SK-N-SH (cell line): ENCODE measurements around the gene PHF21B. TPM values are rescaled to one million over a fixed set of nuclear protein-coding genes. Genes with fewer than 3 reads are reported as not detected.

Experiments
- CTCF ChIA-PET: fragments of 300-600, 350-600 bp; formaldehyde crosslinking; extraction: SDS; loops from one replicate; lab custom pipeline; 2021; lab: Yijun Ruan, JAX
- POLR2A ChIA-PET: fragments of 350-600 bp; sonication (Branson Sonifier 250); formaldehyde crosslinking; extraction: SDS; loops from one replicate; lab custom pipeline; 2020; ENCODE audit warnings: antibody characterized with exemption, inconsistent platforms; lab: Yijun Ruan, JAX
- DNase-seq: peaks from one replicate; pipeline ENCODE4 v3.0.0; 2012
- H2AFZ ChIP-seq: fragments of 200-600 bp; sonication (generic); 2 replicates; pipeline ENCODE4 v1.8.1; 2016; ENCODE audit warnings: antibody characterized with exemption, mild to moderate bottlenecking, low read depth
- H3F3A ChIP-seq: fragments of 200-600 bp; sonication (generic); replicated peaks from 2 replicates; pipeline ENCODE3; 2016; ENCODE audit warnings: antibody characterized with exemption, mild to moderate bottlenecking; ENCODE audit not compliant: insufficient read depth
- H3K27ac ChIP-seq, 2 experiments: fragments of 200-500 bp in 1 of 2; fragments of 200-600 bp in 1 of 2; sonication (Bioruptor generic) in 1 of 2; sonication (generic), shearing (Covaris generic) in 1 of 2; 2 replicates each; pipeline versions ENCODE4 v1.5.1 to v1.6.1; 2014 to 2016; ENCODE audit warnings: low read depth in 2 of 2, inconsistent platforms in 1 of 2, low read length in 1 of 2, mild to moderate bottlenecking in 1 of 2, mixed read lengths in 1 of 2
- H3K27me3 ChIP-seq: fragments of 200-600 bp; sonication (generic), shearing (Covaris generic); 2 replicates; pipeline ENCODE4 v1.6.1; 2016; ENCODE audit warnings: mixed run types; ENCODE audit not compliant: insufficient read depth
- H3K36me3 ChIP-seq, 2 experiments: fragments of 200-500 bp in 1 of 2; fragments of 200-600 bp in 1 of 2; sonication (Bioruptor generic) in 1 of 2; sonication (generic) in 1 of 2; replicated peaks in 1 of 2; 2 replicates each; pipeline versions ENCODE3 to v1.5.1; 2014 to 2016; ENCODE audit warnings: low read length in 1 of 2, mild to moderate bottlenecking in 1 of 2; ENCODE audit not compliant: insufficient read depth in 2 of 2, control insufficient read depth in 1 of 2
- H3K4me1 ChIP-seq, 2 experiments: fragments of 200-500 bp in 1 of 2; fragments of 200-600 bp in 1 of 2; sonication (Bioruptor generic) in 1 of 2; sonication (generic), shearing (Covaris generic) in 1 of 2; 2 replicates each; pipeline versions ENCODE4 v1.5.1 to v1.6.1; 2014 to 2016; ENCODE audit warnings: low read depth in 1 of 2, low read length in 1 of 2, mixed run types in 1 of 2; ENCODE audit not compliant: insufficient read depth in 2 of 2, control insufficient read depth in 1 of 2
- H3K4me2 ChIP-seq: fragments of 200-600 bp; sonication (generic), shearing (Covaris generic); 2 replicates; pipeline ENCODE4 v1.6.1; 2017; ENCODE audit warnings: mixed run types
- H3K4me3 ChIP-seq, 2 experiments: fragments of 200-500 bp in 1 of 2; fragments of 200-600 bp in 1 of 2; sonication (Bioruptor generic) in 1 of 2; sonication (generic), shearing (Covaris generic) in 1 of 2; 2 replicates each; pipeline versions ENCODE4 v1.5.1 to v1.8.1; 2014 to 2016; ENCODE audit warnings: low read depth in 2 of 2, inconsistent platforms in 1 of 2, low read length in 1 of 2, mild to moderate bottlenecking in 1 of 2, mixed read lengths in 1 of 2, moderate library complexity in 1 of 2
- H3K79me2 ChIP-seq: fragments of 200-600 bp; sonication (generic); 2 replicates; pipeline ENCODE4 v1.8.1; 2017; ENCODE audit warnings: mild to moderate bottlenecking; ENCODE audit not compliant: insufficient read depth
- H3K9ac ChIP-seq: fragments of 200-600 bp; sonication (generic); 2 replicates; pipeline ENCODE4 v1.6.1; 2017; ENCODE audit warnings: mixed run types
- H3K9me2 ChIP-seq: fragments of 200-600 bp; sonication (generic); 2 replicates; pipeline ENCODE4 v1.6.1; 2017; ENCODE audit warnings: mixed run types
- H3K9me3 ChIP-seq: fragments of 200-600 bp; sonication (generic); 2 replicates; pipeline ENCODE4 v1.6.1; 2017; ENCODE audit warnings: mixed run types, mild to moderate bottlenecking, moderate library complexity
- H4K20me1 ChIP-seq: fragments of 200-600 bp; sonication (generic); 2 replicates; pipeline ENCODE4 v1.6.1; 2017; ENCODE audit warnings: mild to moderate bottlenecking, mixed run types; ENCODE audit not compliant: insufficient read depth
- EP300 ChIP-seq, 2 experiments: IDR thresholded peaks; 2 replicates each; pipeline versions ENCODE4 v1.4.0 to v1.6.1; 2012; ENCODE audit warnings: borderline replicate concordance in 1 of 2, low read depth in 1 of 2, low read length in 1 of 2
- EZH2phosphoT487 ChIP-seq: fragments of 200-600 bp; sonication (generic); IDR thresholded peaks from 2 replicates; pipeline ENCODE4 v1.6.1; 2017; ENCODE audit warnings: low read depth, mixed run types, mild to moderate bottlenecking, antibody characterized with exemption, moderate library complexity, borderline replicate concordance
- MAX ChIP-seq: IDR thresholded peaks from 2 replicates; pipeline ENCODE4 v1.4.0; 2012; ENCODE audit warnings: low read depth
- RCOR1 ChIP-seq: fragments of 150-350 bp; IDR thresholded peaks from 2 replicates; pipeline ENCODE4 v1.6.1; 2017; ENCODE audit warnings: antibody characterized with exemption, low read length
- SMC3 ChIP-seq: IDR thresholded peaks from 2 replicates; pipeline ENCODE4 v1.6.1; 2012; ENCODE audit warnings: low read depth, low read length, improper control_type of control experiment
- TCF12 ChIP-seq: IDR thresholded peaks from 2 replicates; pipeline ENCODE4 v1.4.0; 2012
- WGBS: methylation state at CpG from one replicate; pipeline ENCODE4 v1.1.6; 2017; ENCODE audit warnings: low lambda C conversion rate; 5-methylcytosine and 5-hydroxymethylcytosine counted together
- polyA plus RNA-seq, 3 experiments: library from polyadenylated mRNA; depleted of rRNA; stranded (reverse); fragments of >200 nt; gene quantifications; 2 replicates each; pipeline ENCODE4 v1.2.3, GENCODE V29; 2012
- TF ChIP-seq, protein P1 (sequence below): IDR thresholded peaks from 2 replicates; pipeline ENCODE4; 2012
- TF ChIP-seq, protein P2 (sequence below): IDR thresholded peaks from 2 replicates; pipeline ENCODE4 v1.4.0; 2012; ENCODE audit warnings: low read depth, borderline replicate concordance
- TF ChIP-seq, protein P3 (sequence below): IDR thresholded peaks from 2 replicates; pipeline ENCODE4 v1.6.1; 2012; ENCODE audit warnings: mild to moderate bottlenecking, low read depth, low read length, moderate library complexity
- TF ChIP-seq, protein P4 (sequence below): IDR thresholded peaks from 2 replicates; pipeline ENCODE4 v1.4.0; 2012; ENCODE audit warnings: low read depth, borderline replicate concordance

PHF21B gene
- polyA plus RNA-seq, 1 of the 3 experiments (the other 2 are of a cell fraction) = 0.76 TPM

GRCh38 chr22:44940130-44940529, 69.7 kb downstream of the PHF21B start (continued):
- TF ChIP-seq, protein P1, sequence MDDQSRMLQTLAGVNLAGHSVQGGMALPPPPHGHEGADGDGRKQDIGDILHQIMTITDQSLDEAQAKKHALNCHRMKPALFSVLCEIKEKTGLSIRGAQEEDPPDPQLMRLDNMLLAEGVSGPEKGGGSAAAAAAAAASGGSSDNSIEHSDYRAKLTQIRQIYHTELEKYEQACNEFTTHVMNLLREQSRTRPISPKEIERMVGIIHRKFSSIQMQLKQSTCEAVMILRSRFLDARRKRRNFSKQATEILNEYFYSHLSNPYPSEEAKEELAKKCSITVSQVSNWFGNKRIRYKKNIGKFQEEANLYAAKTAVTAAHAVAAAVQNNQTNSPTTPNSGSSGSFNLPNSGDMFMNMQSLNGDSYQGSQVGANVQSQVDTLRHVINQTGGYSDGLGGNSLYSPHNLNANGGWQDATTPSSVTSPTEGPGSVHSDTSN = no peak
- no peak for TF ChIP-seq EZH2phosphoT487
- TF ChIP-seq, protein P2, sequence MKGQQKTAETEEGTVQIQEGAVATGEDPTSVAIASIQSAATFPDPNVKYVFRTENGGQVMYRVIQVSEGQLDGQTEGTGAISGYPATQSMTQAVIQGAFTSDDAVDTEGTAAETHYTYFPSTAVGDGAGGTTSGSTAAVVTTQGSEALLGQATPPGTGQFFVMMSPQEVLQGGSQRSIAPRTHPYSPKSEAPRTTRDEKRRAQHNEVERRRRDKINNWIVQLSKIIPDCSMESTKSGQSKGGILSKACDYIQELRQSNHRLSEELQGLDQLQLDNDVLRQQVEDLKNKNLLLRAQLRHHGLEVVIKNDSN = no peak

GRCh38 chr22:44939451-44939850, 70.4 kb downstream of the PHF21B start:
- ChIA-PET POLR2A (no interaction called here), CTCF (interaction anchor here (0.8 to 1.6 kb wide), 2 partner anchors 26 to 119 kb away, joined by 3 read pairs; no protein-coding TSS in a partner anchor)
- Histone ChIP-seq H3K9me2 (no peaks in the 10 kb centered on the region), H3K79me2 (no peaks in the 10 kb centered on the region), H3K9ac (no peak overlapping the region), H3F3A (no peaks in the 10 kb centered on the region), H3K4me2 (no peak overlapping the region), H2AFZ (no peak overlapping the region), H3K27ac (no peak overlapping the region), H3K9me3 (no peaks in the 10 kb centered on the region), H3K36me3 (no peaks in the 10 kb centered on the region)
- WGBS = 68% methylated on average over 10 of the region's 11 CpGs
- no peak for DNase-seq
- no peak for TF ChIP-seq RCOR1
- no peak for TF ChIP-seq MAX
- TF ChIP-seq, protein P3, sequence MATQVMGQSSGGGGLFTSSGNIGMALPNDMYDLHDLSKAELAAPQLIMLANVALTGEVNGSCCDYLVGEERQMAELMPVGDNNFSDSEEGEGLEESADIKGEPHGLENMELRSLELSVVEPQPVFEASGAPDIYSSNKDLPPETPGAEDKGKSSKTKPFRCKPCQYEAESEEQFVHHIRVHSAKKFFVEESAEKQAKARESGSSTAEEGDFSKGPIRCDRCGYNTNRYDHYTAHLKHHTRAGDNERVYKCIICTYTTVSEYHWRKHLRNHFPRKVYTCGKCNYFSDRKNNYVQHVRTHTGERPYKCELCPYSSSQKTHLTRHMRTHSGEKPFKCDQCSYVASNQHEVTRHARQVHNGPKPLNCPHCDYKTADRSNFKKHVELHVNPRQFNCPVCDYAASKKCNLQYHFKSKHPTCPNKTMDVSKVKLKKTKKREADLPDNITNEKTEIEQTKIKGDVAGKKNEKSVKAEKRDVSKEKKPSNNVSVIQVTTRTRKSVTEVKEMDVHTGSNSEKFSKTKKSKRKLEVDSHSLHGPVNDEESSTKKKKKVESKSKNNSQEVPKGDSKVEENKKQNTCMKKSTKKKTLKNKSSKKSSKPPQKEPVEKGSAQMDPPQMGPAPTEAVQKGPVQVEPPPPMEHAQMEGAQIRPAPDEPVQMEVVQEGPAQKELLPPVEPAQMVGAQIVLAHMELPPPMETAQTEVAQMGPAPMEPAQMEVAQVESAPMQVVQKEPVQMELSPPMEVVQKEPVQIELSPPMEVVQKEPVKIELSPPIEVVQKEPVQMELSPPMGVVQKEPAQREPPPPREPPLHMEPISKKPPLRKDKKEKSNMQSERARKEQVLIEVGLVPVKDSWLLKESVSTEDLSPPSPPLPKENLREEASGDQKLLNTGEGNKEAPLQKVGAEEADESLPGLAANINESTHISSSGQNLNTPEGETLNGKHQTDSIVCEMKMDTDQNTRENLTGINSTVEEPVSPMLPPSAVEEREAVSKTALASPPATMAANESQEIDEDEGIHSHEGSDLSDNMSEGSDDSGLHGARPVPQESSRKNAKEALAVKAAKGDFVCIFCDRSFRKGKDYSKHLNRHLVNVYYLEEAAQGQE = no peak
- TF ChIP-seq SMC3 = no peak
- TF ChIP-seq, protein P4, sequence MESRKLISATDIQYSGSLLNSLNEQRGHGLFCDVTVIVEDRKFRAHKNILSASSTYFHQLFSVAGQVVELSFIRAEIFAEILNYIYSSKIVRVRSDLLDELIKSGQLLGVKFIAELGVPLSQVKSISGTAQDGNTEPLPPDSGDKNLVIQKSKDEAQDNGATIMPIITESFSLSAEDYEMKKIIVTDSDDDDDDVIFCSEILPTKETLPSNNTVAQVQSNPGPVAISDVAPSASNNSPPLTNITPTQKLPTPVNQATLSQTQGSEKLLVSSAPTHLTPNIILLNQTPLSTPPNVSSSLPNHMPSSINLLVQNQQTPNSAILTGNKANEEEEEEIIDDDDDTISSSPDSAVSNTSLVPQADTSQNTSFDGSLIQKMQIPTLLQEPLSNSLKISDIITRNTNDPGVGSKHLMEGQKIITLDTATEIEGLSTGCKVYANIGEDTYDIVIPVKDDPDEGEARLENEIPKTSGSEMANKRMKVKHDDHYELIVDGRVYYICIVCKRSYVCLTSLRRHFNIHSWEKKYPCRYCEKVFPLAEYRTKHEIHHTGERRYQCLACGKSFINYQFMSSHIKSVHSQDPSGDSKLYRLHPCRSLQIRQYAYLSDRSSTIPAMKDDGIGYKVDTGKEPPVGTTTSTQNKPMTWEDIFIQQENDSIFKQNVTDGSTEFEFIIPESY = no peak
- no peak for TF ChIP-seq TCF12
- TF ChIP-seq, protein P2 = no peak
- TF ChIP-seq EP300 (IDR thresholded peaks at IDR 0.05; ENCODE audit: borderline replicate concordance in 1 of 2, low read depth in 1 of 2, low read length in 1 of 2) = no peak
- TF ChIP-seq, all 33 proteins: peak for 0
- H3K27me3 ChIP-seq = no peaks in the 10 kb centered on the region
- H3K4me1 ChIP-seq = peaks cover 0 to 41% of the 10 kb centered on the region in 2 experiments; a peak in 1 of 4 replicates
- no peaks in the 10 kb centered on the region for H4K20me1 ChIP-seq
- no peak overlapping the region for H3K4me3 ChIP-seq
